ENCODE results near the gene SP6. TPM values are rescaled to one million over a fixed set of nuclear protein-coding genes. Genes with fewer than 3 reads are reported as not detected.

Gene SP6
- total and polyA plus RNA-seq, 5 donors from 2014 or later = 0.17 TPM; not detected in 4

DNA sequence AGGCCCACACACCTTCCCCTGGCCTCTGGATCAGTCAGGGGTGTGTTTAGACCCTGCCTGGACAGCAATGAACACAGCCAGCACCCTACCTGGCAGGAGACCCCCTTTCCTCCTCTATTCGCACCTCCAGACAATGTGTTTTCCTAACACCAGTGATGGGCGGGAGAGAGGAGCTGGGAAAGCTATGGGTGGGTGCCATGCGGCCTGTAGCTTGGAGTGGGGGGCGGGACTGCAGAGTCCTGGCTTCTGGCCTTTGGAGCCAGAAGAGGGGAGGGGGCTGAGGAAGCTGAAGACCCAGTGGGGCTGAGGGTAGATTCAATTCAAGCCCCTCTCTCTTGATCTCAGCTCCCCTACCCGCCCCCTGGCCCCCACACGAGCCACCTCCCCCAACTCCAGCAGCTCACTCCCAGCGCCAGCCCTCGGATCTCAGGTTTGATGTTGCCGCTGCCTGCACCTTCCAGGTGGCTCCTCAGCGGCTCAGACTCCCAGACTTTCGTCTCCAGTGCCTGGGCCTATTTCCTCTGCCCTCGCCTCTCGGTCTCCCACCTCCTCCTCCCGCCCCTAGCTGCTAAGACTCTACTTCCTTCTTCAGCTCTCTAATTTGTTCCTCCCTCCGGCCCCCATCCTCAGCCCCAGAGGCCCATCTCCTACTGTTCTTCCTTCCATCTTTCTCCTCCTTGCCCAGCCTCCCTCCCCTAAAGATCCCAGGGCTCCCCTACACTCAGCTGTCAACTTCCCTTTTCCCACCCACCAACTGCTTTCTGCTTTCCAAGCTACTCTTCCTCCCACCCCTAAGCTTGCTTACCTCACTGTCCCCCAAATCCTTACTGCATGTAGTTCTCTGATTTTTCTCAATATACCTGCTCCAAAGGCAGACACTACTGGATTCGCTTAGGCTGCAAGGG is 6.8 kb upstream of the SP6 start:
- Histone ChIP-seq H3K9me3 (ENCODE audit: control insufficient read depth in 2 of 2, low read length in 2 of 2) (no peaks in the 10 kb centered on the region), H3K4me1 (ENCODE audit: control insufficient read depth, insufficient read depth, low read length, poor library complexity, severe bottlenecking) (peaks cover 5% of the 10 kb centered on the region), H3K27ac (ENCODE audit: insufficient read depth, low read length, poor library complexity, severe bottlenecking) (no peak overlapping the region), H3K27me3 (ENCODE audit: control insufficient read depth, insufficient read depth, low read length) (peaks cover 20% of the 10 kb centered on the region), H3K4me3 (ENCODE audit: low read depth, low read length) (no peak overlapping the region), H3K36me3 (ENCODE audit: control insufficient read depth, insufficient read depth, low read length) (no peaks in the 10 kb centered on the region)
- no peak for ATAC-seq (ENCODE audit: low read depth in 2 of 2)
- peaks cover 48% of the 10 kb centered on the region for H3K27me3 Mint-ChIP-seq
- DNase-seq = no peak
- no peak overlapping the region for H3K27ac Mint-ChIP-seq
- H3K4me3 Mint-ChIP-seq = no peak overlapping the region
- H3K9me3 Mint-ChIP-seq = peaks cover 0 to 2% (median 0%) of the 10 kb centered on the region in 7 donors
- no peaks in the 10 kb centered on the region for H3K36me3 Mint-ChIP-seq
- H3K4me1 Mint-ChIP-seq = peaks cover 0 to 4% (median 0%) of the 10 kb centered on the region in 4 donors

DNA sequence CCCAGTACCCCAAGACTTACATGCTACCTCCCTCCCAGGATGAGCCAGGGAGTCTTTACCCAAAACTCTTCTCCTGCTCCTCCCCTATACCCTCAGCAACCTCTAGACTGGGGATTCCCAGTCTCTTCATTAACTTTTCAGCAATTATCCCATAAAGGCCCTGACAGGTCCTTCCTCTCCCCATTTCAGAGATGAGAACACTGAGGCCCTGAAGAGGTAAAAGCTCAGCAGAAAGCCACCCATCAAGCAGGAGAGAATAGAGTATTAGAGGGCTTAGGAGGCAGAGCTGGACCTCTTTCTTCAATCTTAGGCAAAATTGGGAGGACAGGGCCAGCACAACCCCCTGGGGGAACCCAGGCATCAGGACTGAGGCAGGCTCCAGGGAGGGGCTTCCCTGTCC is 5.9 kb upstream of the SP6 start:
- Mint-ChIP-seq H3K4me1 (peaks cover 0 to 7% (median 4%) of the 10 kb centered on the region in 4 donors), H3K4me3 (no peak overlapping the region), H3K27ac (no peak overlapping the region), H3K27me3 (peaks cover 58% of the 10 kb centered on the region), H3K9me3 (peaks cover 0 to 4% (median 0%) of the 10 kb centered on the region in 7 donors), H3K36me3 (no peaks in the 10 kb centered on the region)
- Histone ChIP-seq H3K36me3 (ENCODE audit: control insufficient read depth, insufficient read depth, low read length) (no peaks in the 10 kb centered on the region), H3K9me3 (ENCODE audit: control insufficient read depth in 2 of 2, low read length in 2 of 2) (no peaks in the 10 kb centered on the region), H3K27ac (ENCODE audit: insufficient read depth, low read length, poor library complexity, severe bottlenecking) (no peak overlapping the region), H3K27me3 (ENCODE audit: control insufficient read depth, insufficient read depth, low read length) (peaks cover 24% of the 10 kb centered on the region), H3K4me1 (ENCODE audit: control insufficient read depth, insufficient read depth, low read length, poor library complexity, severe bottlenecking) (peaks cover 3% of the 10 kb centered on the region), H3K4me3 (ENCODE audit: low read depth, low read length) (no peak overlapping the region)
- DNase-seq = no peak
- ATAC-seq (ENCODE audit: low read depth in 2 of 2) = no peak

- peaks cover 0 to 4% (median 0%) of the 10 kb centered on the region in 7 donors for H3K9me3 Mint-ChIP-seq
- H3K27me3 Mint-ChIP-seq = peaks cover 61% of the 10 kb centered on the region
- no peak overlapping the region for H3K27ac ChIP-seq (ENCODE audit: insufficient read depth, low read length, poor library complexity, severe bottlenecking)
- H3K9me3 ChIP-seq (ENCODE audit: control insufficient read depth in 2 of 2, low read length in 2 of 2) = no peaks in the 10 kb centered on the region
- peaks cover 14% of the 10 kb centered on the region for H3K4me1 ChIP-seq (ENCODE audit: control insufficient read depth, insufficient read depth, low read length, poor library complexity, severe bottlenecking)
- ATAC-seq (ENCODE audit: low read depth in 2 of 2) (no peak), DNase-seq (no peak)
- no peak overlapping the region for H3K27ac Mint-ChIP-seq
- no peak overlapping the region for H3K4me3 Mint-ChIP-seq
- H3K27me3 ChIP-seq (ENCODE audit: control insufficient read depth, insufficient read depth, low read length) = peaks cover 24% of the 10 kb centered on the region
- H3K36me3 ChIP-seq (ENCODE audit: control insufficient read depth, insufficient read depth, low read length) = no peaks in the 10 kb centered on the region
- H3K4me3 ChIP-seq (ENCODE audit: low read depth, low read length) = no peak overlapping the region
- H3K36me3 Mint-ChIP-seq = no peaks in the 10 kb centered on the region
- peaks cover 0 to 11% (median 6%) of the 10 kb centered on the region in 4 donors for H3K4me1 Mint-ChIP-seq
These were observed 4.8 kb upstream of the SP6 start for GRCh38 chr17:47855737-47856136.

DNA sequence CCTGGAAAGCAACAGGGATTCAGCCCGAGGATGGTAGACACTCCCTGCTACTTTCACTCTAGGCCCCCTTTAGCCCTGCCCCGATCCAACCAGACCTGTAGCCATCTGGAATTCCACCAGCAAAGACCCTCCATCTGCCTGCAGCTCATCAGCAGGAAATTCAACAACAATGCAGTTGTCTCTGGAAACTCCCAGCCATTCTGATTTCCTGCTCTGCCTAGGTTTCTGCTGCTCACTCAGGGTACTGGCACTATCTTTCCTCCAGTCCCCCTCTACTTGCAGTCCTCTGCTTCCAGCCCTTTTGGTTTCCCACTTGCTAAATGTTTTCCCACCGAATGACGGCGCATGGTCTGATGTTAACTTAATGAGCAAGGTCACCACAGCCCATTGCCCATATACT is 2.7 kb upstream of the SP6 start:
- Mint-ChIP-seq H3K36me3 (no peaks in the 10 kb centered on the region), H3K4me1 (peaks cover 0 to 20% (median 8%) of the 10 kb centered on the region in 4 donors), H3K27me3 (peaks cover 83% of the 10 kb centered on the region), H3K27ac (peak overlapping the region in 1 of 3 donors; percentile 67), H3K9me3 (peaks cover 0 to 2% (median 0%) of the 10 kb centered on the region in 7 donors), H3K4me3 (peak overlapping the region in 1 of 4 donors; percentile 29)
- no peak for ATAC-seq (ENCODE audit: low read depth in 2 of 2)
- Histone ChIP-seq H3K4me3 (ENCODE audit: low read depth, low read length) (no peak overlapping the region), H3K27ac (ENCODE audit: insufficient read depth, low read length, poor library complexity, severe bottlenecking) (no peak overlapping the region), H3K9me3 (ENCODE audit: control insufficient read depth in 2 of 2, low read length in 2 of 2) (no peaks in the 10 kb centered on the region), H3K4me1 (ENCODE audit: control insufficient read depth, insufficient read depth, low read length, poor library complexity, severe bottlenecking) (peaks cover 21% of the 10 kb centered on the region), H3K27me3 (ENCODE audit: control insufficient read depth, insufficient read depth, low read length) (peaks cover 43% of the 10 kb centered on the region), H3K36me3 (ENCODE audit: control insufficient read depth, insufficient read depth, low read length) (no peaks in the 10 kb centered on the region)
- DNase-seq = no peak

DNA sequence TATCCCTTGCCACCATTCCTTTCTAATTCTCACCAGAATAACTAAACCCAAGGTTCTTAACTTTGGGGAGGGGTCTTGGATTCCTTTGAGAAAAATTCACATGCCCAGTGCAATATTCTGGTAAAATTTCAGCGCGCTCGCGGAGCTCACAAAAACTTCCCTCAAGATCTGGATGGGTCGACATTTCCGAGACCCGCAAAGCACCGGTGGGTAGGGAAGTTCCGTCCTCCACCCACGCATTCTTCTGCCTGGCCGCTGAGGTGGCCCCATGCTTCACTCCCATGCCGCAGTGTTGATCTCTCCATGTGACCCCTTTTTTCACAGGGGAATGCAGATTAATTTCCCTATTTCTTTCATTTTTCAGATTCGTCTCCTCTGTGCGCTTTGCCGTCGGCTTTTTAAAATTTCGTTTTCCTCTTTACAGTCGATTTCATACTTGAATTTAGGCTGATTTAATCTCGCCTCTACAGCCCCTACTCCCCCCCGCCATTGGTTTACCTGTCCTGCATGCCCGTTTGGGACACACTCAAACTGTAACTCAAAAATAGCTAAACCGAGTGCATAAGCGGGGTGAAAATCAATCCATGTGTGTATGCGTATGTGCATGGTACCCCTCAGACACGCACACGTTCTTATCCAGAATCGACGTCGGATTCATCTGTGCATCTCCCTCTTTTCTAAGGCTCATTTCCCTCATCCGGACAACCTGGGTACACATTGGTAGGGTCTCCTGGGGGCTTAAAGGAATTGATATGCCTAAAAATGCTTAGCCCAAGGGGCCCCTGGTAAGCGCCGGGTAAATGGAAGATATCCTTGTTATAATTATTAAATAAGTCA is 1.4 kb upstream of the SP6 start:
- Histone ChIP-seq H3K36me3 (ENCODE audit: control insufficient read depth, insufficient read depth, low read length) (no peaks in the 10 kb centered on the region), H3K27me3 (ENCODE audit: control insufficient read depth, insufficient read depth, low read length) (peaks cover 46% of the 10 kb centered on the region), H3K27ac (ENCODE audit: insufficient read depth, low read length, poor library complexity, severe bottlenecking) (no peak overlapping the region), H3K4me1 (ENCODE audit: control insufficient read depth, insufficient read depth, low read length, poor library complexity, severe bottlenecking) (peaks cover 26% of the 10 kb centered on the region), H3K4me3 (ENCODE audit: low read depth, low read length) (no peak overlapping the region), H3K9me3 (ENCODE audit: control insufficient read depth in 2 of 2, low read length in 2 of 2) (no peaks in the 10 kb centered on the region)
- Mint-ChIP-seq H3K27me3 (peaks cover 87% of the 10 kb centered on the region), H3K36me3 (no peaks in the 10 kb centered on the region), H3K4me1 (peaks cover 0 to 22% (median 8%) of the 10 kb centered on the region in 4 donors), H3K27ac (no peak overlapping the region), H3K9me3 (peaks cover 0 to 2% (median 0%) of the 10 kb centered on the region in 7 donors), H3K4me3 (peak overlapping the region; percentile 14 to 60 (median 47))
- no peak for DNase-seq
- ATAC-seq (ENCODE audit: low read depth in 2 of 2) = no peak

GRCh38 chr17:47851764-47852112 is 775 bp upstream of the SP6 start:
- Histone ChIP-seq H3K36me3 (ENCODE audit: control insufficient read depth, insufficient read depth, low read length) (no peaks in the 10 kb centered on the region), H3K9me3 (ENCODE audit: control insufficient read depth in 2 of 2, low read length in 2 of 2) (no peaks in the 10 kb centered on the region), H3K27me3 (ENCODE audit: control insufficient read depth, insufficient read depth, low read length) (peaks cover 50% of the 10 kb centered on the region), H3K4me3 (ENCODE audit: low read depth, low read length) (no peak overlapping the region), H3K4me1 (ENCODE audit: control insufficient read depth, insufficient read depth, low read length, poor library complexity, severe bottlenecking) (peaks cover 32% of the 10 kb centered on the region), H3K27ac (ENCODE audit: insufficient read depth, low read length, poor library complexity, severe bottlenecking) (no peak overlapping the region)
- Mint-ChIP-seq H3K9me3 (peaks cover 0 to 2% (median 0%) of the 10 kb centered on the region in 7 donors), H3K36me3 (no peaks in the 10 kb centered on the region), H3K4me3 (peak overlapping the region in 2 of 4 donors; percentile 52 to 60), H3K27ac (no peak overlapping the region), H3K4me1 (peaks cover 0 to 26% (median 10%) of the 10 kb centered on the region in 4 donors), H3K27me3 (peaks cover 88% of the 10 kb centered on the region)
- no peak for DNase-seq
- ATAC-seq (ENCODE audit: low read depth in 2 of 2) = no peak

- H3K4me1 ChIP-seq (ENCODE audit: control insufficient read depth, insufficient read depth, low read length, poor library complexity, severe bottlenecking) = peaks cover 32% of the 10 kb centered on the region
- H3K27me3 ChIP-seq (ENCODE audit: control insufficient read depth, insufficient read depth, low read length) = peaks cover 59% of the 10 kb centered on the region
- ATAC-seq (ENCODE audit: low read depth in 2 of 2) = no peak
- Mint-ChIP-seq H3K9me3 (peaks cover 0 to 2% (median 0%) of the 10 kb centered on the region in 7 donors), H3K4me3 (peak overlapping the region in 3 of 4 donors; percentile 27 to 72 (median 64)), H3K36me3 (no peaks in the 10 kb centered on the region), H3K4me1 (peaks cover 0 to 26% (median 10%) of the 10 kb centered on the region in 4 donors), H3K27me3 (peaks cover 88% of the 10 kb centered on the region), H3K27ac (no peak overlapping the region)
- no peak overlapping the region for H3K4me3 ChIP-seq (ENCODE audit: low read depth, low read length)
- no peak for DNase-seq
- H3K27ac ChIP-seq (ENCODE audit: insufficient read depth, low read length, poor library complexity, severe bottlenecking) = no peak overlapping the region
- H3K9me3 ChIP-seq (ENCODE audit: control insufficient read depth in 2 of 2, low read length in 2 of 2) = no peaks in the 10 kb centered on the region
- no peaks in the 10 kb centered on the region for H3K36me3 ChIP-seq (ENCODE audit: control insufficient read depth, insufficient read depth, low read length)
These were observed 631 bp downstream of the SP6 start for GRCh38 chr17:47850373-47850691.

All from CD4-positive, CD25-positive, alpha-beta regulatory T cell (primary cell).